Panc1 (cell line): Measurements from ENCODE around the gene UNC93B1. TPM values are rescaled to one million over a fixed set of nuclear protein-coding genes. Genes with fewer than 3 reads are reported as not detected.
"Not testable (repeated sequence)": the region's sequence is repeated elsewhere in the genome, so short reads cannot be mapped to it uniquely, and the experiment has no call there.

Source experiments
- ATAC-seq: fragments of 200-7000 bp; cut with Tn5 transposase; 2 replicates; pipeline ENCODE4 v1.9.1; 2020; ENCODE audit warnings: mild to moderate bottlenecking, moderate library complexity
- BruUV-seq: library from RNA; stranded (reverse); fragments of 400-500 nt; replicated peaks from 2 replicates; lab custom pipeline; 2021; lab: Mats Ljungman, UMichigan
- CTCF ChIA-PET: fragments of 300-600 bp; sonication (Branson Sonifier 250); formaldehyde crosslinking; loops from one replicate; lab custom pipeline; 2022; ENCODE audit warnings: antibody characterized with exemption; lab: Charles Lee
- POLR2A ChIA-PET: fragments of 300-600 bp; sonication (Branson Sonifier 250); formaldehyde crosslinking; loops from one replicate; lab custom pipeline; 2022; ENCODE audit warnings: antibody characterized with exemption; lab: Charles Lee
- DNase-seq: peaks from one replicate; pipeline ENCODE4 v3.0.0-alpha.2; 2010; ENCODE audit warnings: low read depth, low spot score
- H3K27ac ChIP-seq: 2 replicates; pipeline ENCODE4 v1.5.1; 2011; ENCODE audit warnings: mild to moderate bottlenecking, low read length, inconsistent platforms
- H3K27me3 ChIP-seq: fragments of 200-500 bp; sonication (Bioruptor generic); 2 replicates; pipeline ENCODE4 v1.6.0; 2014; ENCODE audit warnings: low read length, inconsistent platforms; ENCODE audit not compliant: control insufficient read depth, insufficient read depth
- H3K36me3 ChIP-seq: fragments of 200-500 bp; sonication (Bioruptor generic); 2 replicates; pipeline ENCODE4 v1.5.1; 2014; ENCODE audit warnings: inconsistent platforms, mild to moderate bottlenecking, low read length, moderate library complexity; ENCODE audit not compliant: control insufficient read depth, insufficient read depth
- H3K4me1 ChIP-seq: 2 replicates; pipeline ENCODE4 v1.5.1; 2011; ENCODE audit warnings: inconsistent platforms, mild to moderate bottlenecking, low read length, moderate library complexity; ENCODE audit not compliant: control insufficient read depth, insufficient read depth
- H3K4me3 ChIP-seq, 2 experiments: 2 replicates each; pipeline ENCODE4 v1.5.1; 2011 to 2012; ENCODE audit warnings: low read depth in 2 of 2, low read length in 2 of 2, mild to moderate bottlenecking in 2 of 2, inconsistent platforms in 1 of 2, moderate library complexity in 1 of 2
- H3K9me3 ChIP-seq: fragments of 200-500 bp; sonication (Bioruptor generic); 2 replicates; pipeline ENCODE4 v1.5.1; 2014; ENCODE audit warnings: low read depth, mild to moderate bottlenecking, inconsistent platforms, low read length, moderate library complexity; ENCODE audit not compliant: control insufficient read depth, insufficient read depth
- REST ChIP-seq, 2 experiments: IDR thresholded peaks; 2 replicates each; pipeline ENCODE4 v1.6.1; 2011 to 2012; ENCODE audit warnings: low read depth in 2 of 2, control low read depth in 1 of 2, low read length in 1 of 2, mild to moderate bottlenecking in 1 of 2, moderate library complexity in 1 of 2; ENCODE audit not compliant: insufficient read depth in 1 of 2
- in situ Hi-C: cut with HindIII; loops from 2 replicates; pipeline ENCODE4 v1.10.0; 2016; ENCODE audit warnings: low sequenced_read_pairs, low pct_unique_long_range_greater_than_20kb
- intact Hi-C: fragments of 100-400 bp; cut with micrococcal nuclease; formaldehyde crosslinking; loops from one replicate; pipeline ENCODE4 v1.10.0; 2022; ENCODE audit not compliant: unreplicated experiment
- total RNA-seq: library from RNA; stranded (reverse); gene quantifications from one replicate; pipeline ENCODE4 v1.2.1, GENCODE V29; 2021; ENCODE audit not compliant: unreplicated experiment

UNC93B1 gene
- total RNA-seq, 1 experiment from 2014 or later, result 54.1 TPM

- POLR2A ChIA-PET, CTCF ChIA-PET, intact Hi-C loops, H3K9me3 ChIP-seq, H3K4me3 ChIP-seq, ATAC-seq, H3K27me3 ChIP-seq, BruUV-seq, H3K4me1 ChIP-seq, in situ Hi-C loops, H3K36me3 ChIP-seq, H3K27ac ChIP-seq, DNase-seq: not testable (repeated sequence)
- peak in 1 of 2 experiments; percentile 57; a peak in 1 of 4 replicates for TF ChIP-seq REST (IDR thresholded peaks at IDR 0.05; ENCODE audit: insufficient read depth in 1 of 2, low read depth in 2 of 2, low read length in 1 of 2)
Observed at GRCh38 chr11:67981226-67981625, 22.7 kb downstream of the UNC93B1 start.

DNA sequence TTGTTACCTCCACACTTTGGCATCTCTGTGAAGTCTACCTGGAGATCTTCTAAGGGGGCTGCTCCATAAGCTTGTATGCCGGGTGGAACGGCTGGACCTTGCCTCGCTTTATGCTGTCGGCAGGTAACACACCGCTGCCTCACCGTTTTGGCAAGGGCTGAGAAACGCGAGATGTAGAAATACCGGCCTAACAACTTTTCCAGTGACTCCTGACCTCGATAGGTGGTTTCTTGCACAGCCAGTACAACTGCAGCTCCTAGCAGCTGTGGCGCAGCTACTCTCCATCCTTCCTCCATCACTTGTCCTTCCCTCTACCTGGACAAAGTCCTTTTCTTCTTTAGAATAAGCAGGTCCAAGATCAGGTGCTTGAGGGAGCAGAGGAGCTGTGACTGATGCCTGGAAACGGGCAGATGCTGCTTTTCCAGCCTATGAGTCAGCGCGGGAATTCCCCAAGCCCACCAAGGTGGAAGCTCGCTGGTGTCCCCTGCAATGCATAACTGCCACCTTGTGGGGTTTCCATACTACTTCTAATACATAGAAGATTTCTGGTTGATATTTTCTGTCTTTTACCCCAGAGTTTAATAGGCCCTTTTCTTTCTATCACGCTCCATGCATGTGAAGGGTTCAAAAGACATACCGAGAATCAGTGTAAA is 25.0 kb downstream of the UNC93B1 start:
- POLR2A ChIA-PET, H3K27me3 ChIP-seq, BruUV-seq, DNase-seq, in situ Hi-C loops, ATAC-seq, H3K36me3 ChIP-seq, H3K9me3 ChIP-seq, intact Hi-C loops, H3K27ac ChIP-seq, H3K4me3 ChIP-seq, H3K4me1 ChIP-seq: not testable (repeated sequence)
- CTCF ChIA-PET, result interaction anchor here (0.8 kb wide), 1 partner anchor 23 kb away, joined by 3 read pairs; no protein-coding TSS in a partner anchor

- DNase-seq, H3K27me3 ChIP-seq, H3K4me3 ChIP-seq, POLR2A ChIA-PET, H3K9me3 ChIP-seq, intact Hi-C loops, ATAC-seq, H3K27ac ChIP-seq, CTCF ChIA-PET, H3K4me1 ChIP-seq, in situ Hi-C loops, BruUV-seq, H3K36me3 ChIP-seq: not testable (repeated sequence)
Observed at GRCh38 chr11:67974746-67975145, 29.2 kb downstream of the UNC93B1 start.

GRCh38 chr11:67965830-67966348 is 38.0 kb downstream of the UNC93B1 start:
- POLR2A ChIA-PET, H3K27ac ChIP-seq, H3K9me3 ChIP-seq, H3K27me3 ChIP-seq, intact Hi-C loops, BruUV-seq, in situ Hi-C loops, H3K4me3 ChIP-seq, ATAC-seq, DNase-seq, H3K36me3 ChIP-seq, H3K4me1 ChIP-seq, CTCF ChIA-PET: not testable (repeated sequence)

- DNase-seq, H3K4me3 ChIP-seq, ATAC-seq, in situ Hi-C loops, H3K9me3 ChIP-seq, intact Hi-C loops, CTCF ChIA-PET, H3K27ac ChIP-seq, BruUV-seq, H3K4me1 ChIP-seq, H3K36me3 ChIP-seq, H3K27me3 ChIP-seq: not testable (repeated sequence)
- POLR2A ChIA-PET, result interaction anchor here (0.7 kb wide), 1 partner anchor 49 kb away, joined by 5 read pairs; no protein-coding TSS in a partner anchor
Observed at GRCh38 chr11:67964746-67965145, 39.2 kb downstream of the UNC93B1 start.

- H3K27ac ChIP-seq, H3K4me3 ChIP-seq, in situ Hi-C loops, H3K36me3 ChIP-seq, POLR2A ChIA-PET, H3K27me3 ChIP-seq, ATAC-seq, BruUV-seq, DNase-seq, H3K4me1 ChIP-seq, H3K9me3 ChIP-seq, intact Hi-C loops: not testable (repeated sequence)
- CTCF ChIA-PET, result interaction anchor here (0.8 kb wide), 1 partner anchor 8 kb away, joined by 3 read pairs; no protein-coding TSS in a partner anchor
Observed at GRCh38 chr11:67963879-67964278, 40.0 kb downstream of the UNC93B1 start.
